T1000 (cell line): ENCODE measurements around the gene MCTS1.
A peak's percentile ranks its signal among the peaks of the same experiment; 100 is the strongest.
"Not testable (repeated sequence)": the region's sequence is repeated elsewhere in the genome, so short reads cannot be mapped to it uniquely, and the experiment has no call there.

Experiments
- DNase-seq: peaks from one replicate; lab custom pipeline; 2025; ENCODE audit warnings: mixed read lengths; lab: John Stamatoyannopoulos, UW

Gene MCTS1

DNA sequence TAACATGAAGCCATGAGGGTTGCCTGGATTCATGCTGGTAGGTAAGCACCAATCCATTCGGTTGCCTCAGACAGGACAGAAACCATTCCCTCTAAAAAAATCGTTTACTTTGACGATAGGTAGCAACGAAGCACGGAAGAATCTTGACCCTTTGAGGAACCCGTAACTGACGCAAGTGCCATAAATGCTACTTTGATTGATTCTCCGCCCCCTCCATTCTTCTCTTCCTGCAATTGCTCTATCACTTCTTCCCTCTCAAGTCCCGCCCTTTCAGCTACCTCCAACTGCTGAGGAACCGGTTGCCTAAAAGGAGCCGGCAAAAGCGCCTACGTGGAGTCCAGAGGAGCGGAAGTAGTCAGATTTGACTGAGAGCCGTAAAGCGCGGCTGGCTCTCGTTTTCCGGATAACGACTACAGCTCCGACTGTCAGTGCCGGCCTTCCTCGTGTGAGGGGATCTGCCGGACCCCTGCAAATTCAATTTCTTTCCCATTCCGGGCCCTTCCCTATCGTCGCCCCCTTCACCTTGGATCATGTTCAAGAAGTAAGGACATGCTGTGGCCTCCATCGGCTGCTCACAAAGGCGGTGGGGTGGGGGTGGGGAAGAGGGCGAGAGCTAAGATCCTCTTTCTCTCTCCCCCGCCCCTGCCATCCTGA lies at the start of gene MCTS1:
Gene MCTS1 (plus strand): TSS at position 395 of the 654 bp plus-strand sequence. CDS start 136 bp downstream, at position 531.
- DNase-seq: peak; percentile 57

DNA sequence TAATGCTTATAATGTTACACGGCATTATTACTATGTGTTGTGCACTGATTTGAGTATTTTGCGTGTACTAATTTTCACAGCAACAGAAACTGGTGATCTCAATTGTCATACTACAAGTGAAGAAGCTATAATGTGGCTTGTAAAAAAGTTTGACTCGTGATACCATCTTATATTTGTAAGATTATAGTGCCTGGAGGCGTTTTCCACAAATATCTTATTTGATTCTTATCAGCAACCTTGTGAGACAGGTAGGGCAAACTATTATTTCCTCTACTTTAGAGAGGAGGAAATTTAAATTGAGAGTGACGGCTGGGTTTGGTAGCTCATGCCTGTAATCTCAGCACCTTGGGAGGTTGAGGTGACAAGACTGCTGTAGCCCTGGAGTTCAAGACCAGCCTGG lies 47.6 kb upstream of the MCTS1 start:
- no peak for DNase-seq

- no peak for DNase-seq
These were observed 44.1 kb upstream of the MCTS1 start for GRCh38 chrX:120559804-120560203.

DNA sequence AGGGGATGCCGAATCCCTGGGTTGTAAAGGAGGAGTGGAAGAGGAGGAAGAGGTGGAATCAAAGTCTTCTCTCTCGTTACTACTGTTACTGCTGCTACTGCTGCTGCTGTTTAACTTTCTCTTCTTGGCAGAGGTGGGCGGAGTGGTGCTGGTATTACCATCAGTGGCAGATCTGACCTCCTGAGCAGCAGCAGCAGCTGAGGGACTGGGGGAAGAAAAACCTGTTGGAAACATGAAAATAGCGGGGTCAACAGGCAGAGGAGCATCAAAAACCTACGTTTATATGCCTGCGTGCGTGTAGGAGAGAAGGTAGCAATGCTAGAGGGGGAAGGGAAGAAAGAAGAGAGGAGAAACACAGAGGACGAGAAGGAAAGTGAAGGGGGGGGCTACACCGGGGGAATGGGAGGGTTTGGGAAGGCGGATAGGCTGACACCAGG lies 43.5 kb upstream of the MCTS1 start:
- DNase-seq: peak; percentile 16

- DNase-seq: peak; percentile 78
These were observed 42.9 kb upstream of the MCTS1 start, which contains the start of gene CUL4B for GRCh38 chrX:120560842-120561633. CUL4B (minus strand) TSS chrX:120560962; CDS start chrX:120560638, 324 bp downstream.

GRCh38 chrX:120561634-120562568 lies 42.0 kb upstream of the MCTS1 start:
- DNase-seq: no peak

DNA sequence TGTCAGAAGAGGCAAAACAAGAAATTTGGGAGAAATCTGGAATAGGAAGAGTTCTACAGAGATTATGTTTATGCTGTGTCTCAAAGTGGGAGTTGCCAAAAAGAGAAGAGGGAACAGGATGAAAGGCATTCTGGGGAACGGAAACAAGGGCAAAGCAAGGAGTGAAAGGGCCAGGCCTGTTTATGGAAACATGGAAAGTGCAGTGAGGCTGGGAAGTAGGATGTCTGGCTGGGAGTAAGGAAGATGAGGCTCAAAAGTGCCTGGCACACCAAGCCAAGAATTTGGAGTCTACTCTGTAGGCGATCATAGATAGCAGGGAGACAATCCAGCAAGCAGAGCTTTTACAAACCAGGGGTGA lies 41.4 kb upstream of the MCTS1 start:
- no peak for DNase-seq

- DNase-seq: no peak
These were observed 39.0 kb upstream of the MCTS1 start for GRCh38 chrX:120564925-120565324.

GRCh38 chrX:120566817-120567216 lies 37.1 kb upstream of the MCTS1 start:
- DNase-seq: no peak

DNA sequence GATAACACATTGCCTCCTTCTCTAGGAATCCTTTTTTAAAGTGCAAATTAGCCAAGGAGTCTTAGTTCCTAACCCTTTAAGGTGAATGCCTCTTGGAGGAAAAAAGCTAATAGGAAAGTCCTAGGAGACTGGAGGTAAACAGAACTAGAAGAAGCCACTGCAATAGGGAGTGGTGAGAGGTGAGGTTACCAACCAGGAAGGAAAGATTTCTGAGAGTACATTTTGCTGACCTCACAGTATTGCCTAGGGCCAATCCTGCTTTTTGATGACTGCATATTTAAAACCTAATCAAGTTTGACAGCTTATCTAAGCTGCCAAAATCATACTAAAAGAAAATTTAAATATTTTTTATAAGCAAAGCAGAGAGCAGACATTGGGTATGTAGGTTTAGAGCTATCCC lies 35.9 kb upstream of the MCTS1 start:
- DNase-seq: no peak

GRCh38 chrX:120568609-120569008 lies 35.3 kb upstream of the MCTS1 start:
- DNase-seq: no peak

DNA sequence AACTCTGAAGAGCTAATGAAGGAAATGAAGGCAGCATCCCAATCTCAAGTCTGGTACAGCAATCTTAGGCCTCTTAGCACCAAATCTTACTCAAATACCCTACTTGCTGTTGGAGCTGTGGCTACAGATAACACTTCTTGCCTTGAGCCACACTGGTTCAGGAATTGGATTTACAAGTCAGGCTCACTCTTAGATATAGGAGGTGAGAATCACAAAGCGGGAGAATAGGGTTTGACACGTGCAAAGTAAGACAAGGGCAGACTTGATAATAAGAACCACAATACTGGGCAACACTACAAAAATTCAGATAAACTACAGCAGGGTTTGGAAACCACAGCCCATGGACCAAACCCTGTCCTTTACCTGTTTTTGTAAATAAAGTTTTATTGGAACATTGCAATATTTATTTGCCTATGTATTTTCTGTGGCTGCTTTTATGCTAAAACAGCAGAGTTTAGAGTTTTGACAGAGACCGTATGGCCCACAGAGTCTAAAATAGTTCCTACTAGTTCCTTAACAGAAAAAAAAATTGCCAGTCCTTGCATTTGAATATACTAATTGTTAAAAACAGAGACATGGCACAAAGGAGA lies 33.8 kb upstream of the MCTS1 start:
- no peak for DNase-seq

DNA sequence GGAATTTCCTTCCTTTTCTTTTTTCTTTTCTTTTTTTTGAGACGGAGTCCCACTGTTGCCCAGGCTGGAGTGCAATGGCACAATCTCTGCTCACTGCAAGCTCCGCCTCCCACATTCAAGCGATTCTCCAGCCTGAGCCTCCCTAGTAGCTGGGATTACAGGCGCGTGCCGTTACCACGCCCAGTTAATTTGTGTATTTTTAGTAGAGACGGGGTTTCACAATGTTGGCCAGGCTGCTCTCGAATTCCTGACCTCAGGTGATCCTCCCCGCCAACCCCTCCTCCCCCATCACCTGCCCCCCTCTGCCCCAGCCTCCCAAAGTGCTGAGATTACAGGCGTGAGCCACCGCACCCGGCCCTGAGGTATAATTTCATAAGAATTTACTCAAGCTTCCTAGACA lies 30.1 kb upstream of the MCTS1 start:
- not testable (repeated sequence) for DNase-seq

DNA sequence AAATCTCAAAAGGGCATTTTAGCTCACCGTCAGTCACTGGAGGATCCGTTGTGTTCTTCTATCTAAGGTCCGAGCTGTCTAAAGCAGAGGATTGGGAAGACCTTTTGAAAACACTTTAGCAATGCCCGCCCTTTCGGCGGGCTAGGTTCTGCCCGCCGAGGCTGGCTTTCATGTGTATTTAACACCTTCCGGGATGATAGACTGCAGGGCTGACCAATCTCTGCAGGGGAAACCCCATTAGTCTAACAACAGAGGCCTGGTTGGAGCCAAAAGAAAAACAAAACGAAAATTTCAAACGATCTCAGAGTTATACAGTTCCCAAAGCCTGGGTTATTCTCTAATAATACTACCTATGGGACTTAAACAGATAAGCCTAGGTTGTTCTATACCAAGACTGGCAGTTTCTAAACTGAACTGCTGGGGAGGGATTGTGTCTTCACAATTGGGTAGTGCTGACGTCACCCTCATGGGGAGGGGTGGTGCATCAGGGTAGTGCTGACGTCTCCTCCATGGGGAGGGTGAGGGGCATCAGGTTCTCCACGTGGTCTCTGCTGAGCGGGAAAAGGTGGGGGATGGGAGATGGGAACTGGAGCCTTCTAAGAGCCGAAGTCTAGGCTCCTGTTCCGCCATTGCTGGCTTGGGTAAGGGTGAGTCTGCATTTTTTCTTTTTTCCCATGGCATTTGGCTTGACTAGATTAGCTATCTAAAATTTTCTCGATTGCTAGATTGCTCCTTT lies 28.4 kb upstream of the MCTS1 start:
- DNase-seq: no peak

GRCh38 chrX:120585702-120586101 lies 18.2 kb upstream of the MCTS1 start:
- no peak for DNase-seq

GRCh38 chrX:120604361-120604782 lies 471 bp downstream of the MCTS1 start:
- DNase-seq: no peak

GRCh38 chrX:120612086-120612485 lies 8.2 kb downstream of the MCTS1 start:
- DNase-seq: no peak

DNA sequence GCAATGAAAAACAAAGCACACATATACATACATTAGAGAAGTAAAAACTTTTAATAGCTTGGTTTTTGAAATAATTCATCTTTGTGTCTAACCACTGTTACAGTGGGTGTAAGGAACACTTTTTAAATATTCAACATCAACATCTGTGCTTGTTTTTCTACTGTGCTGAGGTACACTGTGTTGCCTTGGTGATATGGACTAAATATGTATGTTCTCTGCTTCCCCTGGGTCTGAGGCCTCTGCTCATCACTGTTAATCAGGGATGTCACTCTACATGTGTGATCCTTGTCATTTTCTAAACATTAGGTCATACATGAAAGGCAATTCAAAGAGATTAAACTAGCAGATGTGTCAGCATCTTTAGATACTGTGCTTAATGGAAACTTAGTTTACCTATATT lies 10.9 kb downstream of the MCTS1 start:
- no peak for DNase-seq

- no peak for DNase-seq
These were observed 14.2 kb downstream of the MCTS1 start for GRCh38 chrX:120617996-120618630.

DNA sequence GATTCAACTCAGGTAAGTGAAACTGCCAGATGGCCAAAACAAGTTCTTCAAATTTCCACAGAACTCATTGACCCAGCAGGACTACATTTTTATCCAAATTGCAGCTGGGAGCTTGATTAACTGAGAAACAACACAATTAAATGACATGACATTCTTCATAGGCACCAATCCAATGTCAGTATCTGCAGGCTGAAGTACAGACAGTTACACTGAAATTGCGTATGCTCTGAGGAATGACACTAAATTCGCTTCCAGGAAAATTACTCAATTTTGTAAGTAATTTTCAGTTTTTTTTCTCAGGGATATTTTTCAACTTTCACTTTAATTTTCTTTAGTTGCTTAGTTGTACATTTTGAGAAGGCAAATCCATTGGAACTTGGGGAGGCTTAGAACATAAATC lies 21.5 kb downstream of the MCTS1 start:
- no peak for DNase-seq
